HAP-1 (cell line): ENCODE results near the gene RSBN1.

Experiments
- DNase-seq, 2 experiments: peaks; one replicate each; pipeline ENCODE4 v3.0.0-alpha.2; 2016 to 2020; ENCODE audit warnings: low spot score in 2 of 2
- H3K27me3 ChIP-seq: fragments of 250-450 bp; sonication (Bioruptor Pico); 2 replicates; pipeline ENCODE4 v1.5.1; 2020; ENCODE audit warnings: low read depth, mild to moderate bottlenecking, moderate library complexity
- H3K36me3 ChIP-seq: fragments of 250-450 bp; sonication (Bioruptor Pico); replicated peaks from 2 replicates; pipeline ENCODE4 v1.5.1; 2020; ENCODE audit warnings: mild to moderate bottlenecking
- H3K4me1 ChIP-seq: fragments of 250-450 bp; sonication (Bioruptor Pico); 2 replicates; pipeline ENCODE4 v1.5.1; 2020; ENCODE audit warnings: mild to moderate bottlenecking
- H3K4me3 ChIP-seq: fragments of 250-450 bp; sonication (Bioruptor Pico); 2 replicates; pipeline ENCODE4 v1.5.1; 2020; ENCODE audit warnings: mild to moderate bottlenecking, moderate library complexity
- H3K9me3 ChIP-seq: fragments of 250-450 bp; sonication (Bioruptor Pico); 2 replicates; pipeline ENCODE4 v1.5.1; 2020; ENCODE audit warnings: mild to moderate bottlenecking, moderate library complexity
- in situ Hi-C: fragments of 300-500 bp; cut with MboI; formaldehyde crosslinking; loops from 3 replicates; pipeline ENCODE4 v1.14.3; 2020; ENCODE audit warnings: low sequenced_read_pairs, inconsistent platforms, mixed read lengths

The RSBN1 gene

GRCh38 chr1:113805256-113805531 lies 7.1 kb downstream of the RSBN1 start:
- no peak for DNase-seq
- Histone ChIP-seq H3K4me3 (no peak overlapping the region), H3K36me3 (no peaks in the 10 kb centered on the region), H3K27me3 (no peaks in the 10 kb centered on the region), H3K4me1 (peaks cover 11% of the 10 kb centered on the region), H3K9me3 (no peaks in the 10 kb centered on the region)
- in situ Hi-C loops: no loop called here

- H3K4me3 ChIP-seq: no peak overlapping the region
- no peak for DNase-seq
- H3K36me3 ChIP-seq: no peaks in the 10 kb centered on the region
- peaks cover 7% of the 10 kb centered on the region for H3K4me1 ChIP-seq
- no peaks in the 10 kb centered on the region for H3K9me3 ChIP-seq
- H3K27me3 ChIP-seq: no peaks in the 10 kb centered on the region
- in situ Hi-C loops: no loop called here
Measured at GRCh38 chr1:113804421-113805255, 7.6 kb downstream of the RSBN1 start.

- Histone ChIP-seq H3K9me3 (no peaks in the 10 kb centered on the region), H3K4me1 (no peaks in the 10 kb centered on the region), H3K27me3 (no peaks in the 10 kb centered on the region), H3K36me3 (peaks cover under 1% of the 10 kb centered on the region; the same call in 1 of the 2 replicates), H3K4me3 (no peak overlapping the region)
- in situ Hi-C loops: no loop called here
- DNase-seq: no peak
Measured at GRCh38 chr1:113802367-113803007, 9.8 kb downstream of the RSBN1 start.

GRCh38 chr1:113800487-113800886 lies 11.8 kb downstream of the RSBN1 start:
- DNase-seq: no peak
- H3K27me3 ChIP-seq: no peaks in the 10 kb centered on the region
- H3K4me1 ChIP-seq: no peaks in the 10 kb centered on the region

GRCh38 chr1:113797472-113797871 lies 14.8 kb downstream of the RSBN1 start:
- Histone ChIP-seq H3K27me3 (no peaks in the 10 kb centered on the region), H3K36me3 (peaks cover 6% of the 10 kb centered on the region; the same call in 1 of the 2 replicates), H3K9me3 (no peaks in the 10 kb centered on the region), H3K4me1 (peaks cover 4% of the 10 kb centered on the region), H3K4me3 (no peak overlapping the region)
- DNase-seq: no peak
- in situ Hi-C loops: no loop called here

More at GRCh38 chr1:113800487-113800886, 11.8 kb downstream of the RSBN1 start:
- Histone ChIP-seq H3K36me3 (peaks cover 6% of the 10 kb centered on the region; the same call in 1 of the 2 replicates), H3K9me3 (no peaks in the 10 kb centered on the region), H3K4me3 (no peak overlapping the region)
- in situ Hi-C loops: no loop called here

GRCh38 chr1:113793878-113794834 lies 18.1 kb downstream of the RSBN1 start:
- no peak overlapping the region for H3K4me3 ChIP-seq
- H3K36me3 ChIP-seq: peaks cover 6% of the 10 kb centered on the region; the same call in 1 of the 2 replicates
- DNase-seq: no peak
- H3K4me1 ChIP-seq: peaks cover 4% of the 10 kb centered on the region
- H3K27me3 ChIP-seq: no peaks in the 10 kb centered on the region
- H3K9me3 ChIP-seq: no peaks in the 10 kb centered on the region
- in situ Hi-C loops: no loop called here

- Histone ChIP-seq H3K4me1 (peaks cover 4% of the 10 kb centered on the region), H3K9me3 (no peaks in the 10 kb centered on the region), H3K36me3 (peaks cover 6% of the 10 kb centered on the region; the same call in 1 of the 2 replicates), H3K27me3 (no peaks in the 10 kb centered on the region), H3K4me3 (no peak overlapping the region)
- in situ Hi-C loops: no loop called here
- no peak for DNase-seq
Measured at GRCh38 chr1:113792986-113793385, 19.3 kb downstream of the RSBN1 start.

GRCh38 chr1:113792471-113792870 lies 19.8 kb downstream of the RSBN1 start:
- in situ Hi-C loops: no loop called here
- no peaks in the 10 kb centered on the region for H3K9me3 ChIP-seq
- peaks cover 4% of the 10 kb centered on the region for H3K4me1 ChIP-seq
- no peaks in the 10 kb centered on the region for H3K27me3 ChIP-seq
- peaks cover 6% of the 10 kb centered on the region; the same call in 1 of the 2 replicates for H3K36me3 ChIP-seq
- DNase-seq: no peak
- H3K4me3 ChIP-seq: no peak overlapping the region

- DNase-seq: no peak
- peaks cover 4% of the 10 kb centered on the region for H3K4me1 ChIP-seq
- no peak overlapping the region for H3K4me3 ChIP-seq
- H3K36me3 ChIP-seq: no peaks in the 10 kb centered on the region; the same call in 1 of the 2 replicates
- H3K27me3 ChIP-seq: no peaks in the 10 kb centered on the region
- in situ Hi-C loops: no loop called here
- H3K9me3 ChIP-seq: no peaks in the 10 kb centered on the region
Measured at GRCh38 chr1:113788802-113789201, 23.5 kb downstream of the RSBN1 start.

- Histone ChIP-seq H3K4me1 (no peaks in the 10 kb centered on the region; the same call in 1 of the 2 replicates), H3K4me3 (no peak overlapping the region), H3K36me3 (no peaks in the 10 kb centered on the region; the same call in 1 of the 2 replicates), H3K9me3 (no peaks in the 10 kb centered on the region), H3K27me3 (no peaks in the 10 kb centered on the region)
- no peak for DNase-seq
- in situ Hi-C loops: no loop called here
Measured at GRCh38 chr1:113787663-113788062, 24.6 kb downstream of the RSBN1 start.

- Histone ChIP-seq H3K4me1 (no peaks in the 10 kb centered on the region; the same call in 1 of the 2 replicates), H3K9me3 (no peaks in the 10 kb centered on the region), H3K36me3 (no peaks in the 10 kb centered on the region; the same call in 1 of the 2 replicates), H3K27me3 (no peaks in the 10 kb centered on the region), H3K4me3 (no peak overlapping the region)
- no peak for DNase-seq
- in situ Hi-C loops: no loop called here
Measured at GRCh38 chr1:113786069-113786468, 26.2 kb downstream of the RSBN1 start.

- in situ Hi-C loops: no loop called here
- H3K4me1 ChIP-seq: no peaks in the 10 kb centered on the region; the same call in 1 of the 2 replicates
- no peak for DNase-seq
- H3K4me3 ChIP-seq: no peak overlapping the region
- H3K27me3 ChIP-seq: no peaks in the 10 kb centered on the region
- H3K9me3 ChIP-seq: no peaks in the 10 kb centered on the region
- no peaks in the 10 kb centered on the region; the same call in 1 of the 2 replicates for H3K36me3 ChIP-seq
Measured at GRCh38 chr1:113784104-113784779, 28.0 kb downstream of the RSBN1 start.
